SKM-1 (cell line): ENCODE results near the gene CCDC138.
"Not testable (repeated sequence)": the region's sequence is repeated elsewhere in the genome, so short reads cannot be mapped to it uniquely, and the experiment has no call there.

Experiments used
- DNase-seq: peaks from one replicate; lab custom pipeline; 2025; ENCODE audit not compliant: unreplicated experiment; lab: John Stamatoyannopoulos, UW

Gene CCDC138, protein sequence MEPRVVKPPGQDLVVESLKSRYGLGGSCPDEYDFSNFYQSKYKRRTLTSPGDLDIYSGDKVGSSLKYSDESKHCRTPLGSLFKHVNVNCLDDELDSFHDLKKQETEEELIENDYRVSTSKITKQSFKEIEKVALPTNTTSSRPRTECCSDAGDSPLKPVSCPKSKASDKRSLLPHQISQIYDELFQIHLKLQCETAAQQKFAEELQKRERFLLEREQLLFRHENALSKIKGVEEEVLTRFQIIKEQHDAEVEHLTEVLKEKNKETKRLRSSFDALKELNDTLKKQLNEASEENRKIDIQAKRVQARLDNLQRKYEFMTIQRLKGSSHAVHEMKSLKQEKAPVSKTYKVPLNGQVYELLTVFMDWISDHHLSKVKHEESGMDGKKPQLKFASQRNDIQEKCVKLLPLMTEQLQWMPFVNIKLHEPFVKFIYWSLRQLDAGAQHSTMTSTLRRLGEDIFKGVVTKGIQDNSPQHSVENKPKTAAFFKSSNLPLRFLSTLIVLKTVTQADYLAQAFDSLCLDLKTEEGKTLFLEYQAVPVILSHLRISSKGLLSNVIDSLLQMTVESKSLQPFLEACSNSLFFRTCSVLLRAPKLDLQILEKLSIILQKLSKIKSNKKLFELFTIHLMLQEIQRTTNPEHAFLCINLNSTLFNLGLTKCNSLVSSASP

DNA sequence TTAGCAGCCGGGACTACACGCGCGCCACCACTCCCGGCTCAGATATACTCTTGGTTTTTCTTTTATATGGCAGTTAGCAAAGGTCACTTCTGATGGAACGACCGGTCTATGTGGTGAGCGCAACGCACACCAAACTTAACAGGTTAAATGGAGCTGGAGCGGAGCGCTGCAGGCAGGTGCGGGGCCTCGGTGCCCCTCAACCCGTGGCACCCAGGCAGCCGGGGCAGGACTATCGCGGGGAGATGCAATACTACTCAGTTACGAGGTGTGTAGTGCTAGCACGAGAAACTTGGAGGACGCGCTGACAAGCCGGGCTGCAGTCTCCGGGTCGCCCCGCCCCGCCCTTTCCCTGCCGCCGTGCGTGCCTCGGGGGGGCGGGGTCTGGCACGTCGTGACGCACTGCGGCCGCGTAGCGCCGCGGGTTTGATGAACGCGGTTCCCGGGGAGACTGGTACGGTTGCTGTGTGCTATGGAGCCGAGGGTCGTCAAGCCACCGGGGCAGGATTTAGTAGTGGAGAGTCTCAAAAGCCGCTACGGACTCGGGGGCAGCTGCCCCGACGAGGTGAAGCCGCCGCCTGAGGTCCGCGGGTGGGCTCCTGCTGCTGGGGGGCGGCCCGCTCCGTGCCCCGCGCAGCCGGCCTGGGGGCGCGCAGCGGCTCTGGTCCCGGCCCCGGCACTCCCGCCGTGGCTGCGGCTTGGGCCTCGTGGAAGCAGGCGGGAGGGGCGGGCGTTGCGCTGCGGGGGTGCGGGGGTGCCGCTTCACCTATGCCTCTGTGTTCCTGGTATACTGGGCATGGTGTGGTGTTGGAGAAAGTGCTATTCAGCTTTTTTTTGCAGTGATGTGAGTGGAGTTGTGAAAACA, at the start of gene CCDC138:
TSS of gene CCDC138 (plus strand) at position 418 of the 862 bp plus-strand sequence. CDS start at position 470, 52 bp downstream.
- peak; percentile 84 for DNase-seq

DNA sequence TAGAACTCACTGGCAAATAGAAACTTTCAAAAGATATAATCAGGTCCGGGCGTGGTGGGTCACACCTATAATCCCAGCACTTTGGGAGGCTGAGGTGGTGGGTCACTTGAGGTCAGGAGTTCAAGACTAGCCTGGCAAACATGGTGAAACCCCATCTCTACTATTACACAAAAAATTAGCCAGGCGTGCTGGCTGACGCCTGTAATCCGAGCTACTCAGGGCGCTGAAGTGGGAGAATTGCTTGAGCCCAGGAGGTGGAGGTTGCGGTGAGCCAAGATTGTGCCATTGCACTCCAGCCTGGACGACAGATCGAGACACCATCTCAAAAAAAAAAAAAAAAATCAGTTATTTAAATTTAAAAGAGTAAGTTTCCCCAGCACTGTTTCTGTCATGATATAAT, 28.6 kb upstream of the CCDC138 start:
- DNase-seq = not testable (repeated sequence)

DNA sequence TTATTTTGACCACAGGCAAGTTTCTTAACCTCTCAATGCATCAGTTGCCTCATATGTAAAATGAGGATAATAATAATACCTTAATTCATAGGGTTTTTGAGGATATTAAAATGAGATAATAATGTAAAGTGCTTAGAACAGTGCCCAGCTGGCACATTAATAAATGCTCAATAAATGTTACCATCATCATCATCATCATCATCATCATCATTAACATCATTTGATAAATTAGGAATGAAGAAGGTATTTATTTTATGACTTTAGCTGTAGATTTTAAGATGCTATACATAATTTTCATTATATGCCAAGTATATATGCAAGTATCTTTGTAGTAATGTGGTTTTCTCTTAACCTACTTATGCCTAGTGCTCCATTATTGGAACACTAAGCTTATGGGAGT, 24.0 kb upstream of the CCDC138 start:
- DNase-seq = not testable (repeated sequence)

DNA sequence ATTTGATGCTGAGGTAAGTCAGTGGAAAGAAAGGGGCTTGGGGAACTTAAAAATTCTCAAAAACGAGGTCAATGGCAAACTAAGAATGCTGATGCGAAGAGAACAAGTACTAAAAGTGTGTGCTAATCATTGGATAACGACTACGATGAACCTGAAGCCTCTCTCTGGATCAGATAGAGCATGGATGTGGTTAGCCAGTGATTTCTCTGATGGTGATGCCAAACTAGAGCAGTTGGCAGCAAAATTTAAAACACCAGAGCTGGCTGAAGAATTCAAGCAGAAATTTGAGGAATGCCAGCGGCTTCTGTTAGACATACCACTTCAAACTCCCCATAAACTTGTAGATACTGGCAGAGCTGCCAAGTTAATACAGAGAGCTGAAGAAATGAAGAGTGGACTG, 19.9 kb upstream of the CCDC138 start:
- DNase-seq = not testable (repeated sequence)

DNA sequence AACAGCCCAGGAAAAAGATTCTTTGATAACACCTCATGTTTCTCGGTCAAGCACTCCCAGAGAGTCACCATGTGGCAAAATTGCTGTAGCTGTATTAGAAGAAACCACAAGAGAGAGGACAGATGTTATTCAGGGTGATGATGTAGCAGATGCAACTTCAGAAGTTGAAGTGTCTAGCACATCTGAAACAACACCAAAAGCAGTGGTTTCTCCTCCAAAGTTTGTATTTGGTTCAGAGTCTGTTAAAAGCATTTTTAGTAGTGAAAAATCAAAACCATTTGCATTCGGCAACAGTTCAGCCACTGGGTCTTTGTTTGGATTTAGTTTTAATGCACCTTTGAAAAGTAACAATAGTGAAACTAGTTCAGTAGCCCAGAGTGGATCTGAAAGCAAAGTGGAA, 18.7 kb upstream of the CCDC138 start:
- not testable (repeated sequence) for DNase-seq

DNA sequence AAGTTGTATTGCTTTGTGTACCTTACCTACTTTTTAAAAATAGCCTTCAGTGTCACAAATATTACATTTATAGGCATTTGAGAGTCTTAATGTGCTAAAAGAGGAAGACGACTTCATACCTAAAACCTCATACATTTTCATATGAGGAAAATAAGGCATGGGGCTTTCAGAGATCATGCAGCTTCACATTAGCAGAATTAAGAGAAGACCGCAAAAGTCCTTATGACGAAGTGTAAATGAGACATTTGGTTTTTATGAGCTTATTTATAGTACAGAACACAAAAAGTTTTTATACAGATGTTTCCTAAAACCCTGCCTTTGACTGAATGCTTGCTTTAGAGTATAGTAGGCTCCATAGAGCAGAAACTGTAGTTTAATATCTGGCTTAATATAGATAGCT, 10.1 kb upstream of the CCDC138 start:
- DNase-seq = no peak

DNA sequence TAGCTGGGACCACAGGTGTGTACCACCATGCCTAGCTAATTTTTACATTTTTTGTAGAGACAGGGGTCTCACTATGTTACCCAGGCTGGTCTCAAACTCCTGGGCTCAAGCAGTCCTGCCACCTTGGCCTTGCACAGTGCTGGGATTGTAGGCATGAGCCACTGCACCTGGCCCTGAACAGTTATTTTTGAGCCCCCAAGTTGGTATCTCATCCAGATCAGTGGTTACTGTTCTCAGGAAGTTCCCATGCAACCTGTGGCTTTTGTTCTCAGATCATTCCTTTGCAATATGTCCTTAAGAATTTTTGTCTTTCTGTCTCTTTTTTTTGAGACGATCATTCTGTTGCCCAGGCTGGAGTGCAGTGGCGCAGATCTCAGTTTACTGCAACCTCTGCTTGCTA, 7.7 kb upstream of the CCDC138 start:
- no peak for DNase-seq

DNA sequence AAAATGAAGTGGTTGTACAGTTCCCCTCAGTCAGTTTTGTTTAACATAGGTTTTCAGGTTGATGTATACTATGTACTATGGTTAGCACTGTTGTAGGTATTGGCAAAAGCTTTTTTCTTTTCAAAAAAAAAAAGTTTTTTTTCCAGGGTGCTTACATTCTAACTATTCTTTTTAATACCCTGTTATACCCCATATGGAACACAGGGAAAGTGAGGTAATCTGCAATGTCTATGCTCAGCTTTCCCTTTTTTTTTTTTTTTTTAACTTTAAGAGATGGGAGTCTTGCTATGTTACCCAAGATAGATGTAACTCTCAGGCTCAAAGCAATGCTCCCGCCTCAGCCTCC, 590 bp upstream of the CCDC138 start:
- DNase-seq = no peak

DNA sequence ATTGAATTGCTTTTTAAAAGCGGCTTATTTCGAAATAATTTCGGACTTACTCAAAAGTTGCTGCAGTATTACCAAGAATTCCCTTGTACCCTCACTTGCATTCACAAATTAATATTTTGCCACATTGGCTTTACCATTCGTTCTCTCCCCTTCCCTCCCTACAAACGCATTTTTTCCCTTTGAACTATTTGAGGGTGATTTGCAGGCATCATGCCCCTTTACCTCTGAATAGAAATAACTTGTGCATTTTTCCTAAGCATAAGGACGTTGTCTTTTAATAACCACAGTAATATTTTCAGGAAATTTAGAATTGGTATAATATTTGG, 608 bp downstream of the CCDC138 start:
- no peak for DNase-seq

DNA sequence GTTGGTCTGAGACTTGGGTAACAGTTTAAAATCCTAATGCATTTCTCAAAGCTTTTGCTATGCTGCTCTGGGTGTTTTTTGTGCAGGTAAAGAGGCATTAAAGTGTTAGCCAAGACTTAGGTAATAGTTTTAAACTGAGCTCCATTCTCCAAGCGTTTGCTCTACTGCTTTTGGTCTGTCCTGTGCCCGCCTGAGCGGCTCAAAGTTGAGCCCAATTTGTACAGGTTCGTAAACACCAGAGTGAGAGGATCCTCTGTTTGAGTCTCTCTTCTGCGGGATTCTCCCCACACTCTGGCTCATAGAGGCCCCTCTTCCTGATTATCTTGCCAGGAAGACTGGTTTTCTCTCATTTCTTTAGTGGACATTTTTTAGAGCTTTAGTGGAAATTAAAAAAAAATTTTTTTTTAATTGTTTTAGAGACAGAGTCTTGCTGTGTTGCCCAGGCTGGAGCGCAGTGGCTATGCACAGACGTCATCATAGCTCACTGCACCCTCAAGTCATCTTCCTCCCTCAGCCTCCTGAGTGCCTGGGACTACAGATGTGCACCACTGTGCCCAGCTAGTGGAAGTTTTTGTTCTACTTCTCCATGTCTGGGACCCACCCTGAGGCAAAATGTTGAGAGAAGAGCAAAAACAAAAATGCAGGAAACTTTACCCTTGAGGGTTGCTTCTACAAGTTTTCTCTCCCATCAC, 16.6 kb downstream of the CCDC138 start:
- DNase-seq = no peak

DNA sequence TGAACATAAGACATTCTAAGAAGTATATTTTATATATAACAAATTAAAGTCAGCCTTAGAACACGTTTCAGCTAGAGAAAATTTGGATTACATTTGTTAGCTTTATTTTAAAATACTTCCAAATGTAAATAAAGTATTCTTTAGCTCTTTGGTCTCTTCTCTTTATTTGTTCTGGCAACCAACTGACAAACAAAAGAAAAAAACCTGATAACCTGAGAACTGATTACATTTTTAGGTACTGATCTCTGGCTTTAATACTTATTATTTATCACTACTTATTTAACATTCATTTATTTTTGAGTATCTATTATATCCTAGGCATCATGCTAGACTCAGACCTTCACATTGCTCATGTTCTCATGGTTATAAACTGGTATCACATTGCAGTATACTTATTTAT, 18.5 kb downstream of the CCDC138 start:
- DNase-seq = no peak

DNA sequence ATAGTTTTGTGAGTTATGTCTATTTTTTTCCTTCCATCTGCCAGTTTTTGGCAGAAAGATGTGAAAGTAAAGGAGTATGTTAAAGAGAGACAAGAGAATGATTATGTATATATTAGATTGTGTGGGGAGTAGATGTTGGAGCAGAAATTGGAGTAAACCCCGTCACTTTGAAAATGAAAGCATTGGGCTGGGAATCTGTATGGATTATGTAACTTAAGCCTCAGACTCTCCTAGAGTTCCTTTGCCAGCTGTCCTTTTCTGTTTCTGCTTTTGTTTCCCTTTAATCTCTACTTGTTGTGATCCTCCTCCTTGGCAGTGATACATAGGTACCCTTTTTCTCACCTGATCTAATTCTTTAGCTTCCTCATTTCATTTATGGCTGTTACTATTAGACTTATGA, 19.2 kb downstream of the CCDC138 start:
- DNase-seq = no peak

DNA sequence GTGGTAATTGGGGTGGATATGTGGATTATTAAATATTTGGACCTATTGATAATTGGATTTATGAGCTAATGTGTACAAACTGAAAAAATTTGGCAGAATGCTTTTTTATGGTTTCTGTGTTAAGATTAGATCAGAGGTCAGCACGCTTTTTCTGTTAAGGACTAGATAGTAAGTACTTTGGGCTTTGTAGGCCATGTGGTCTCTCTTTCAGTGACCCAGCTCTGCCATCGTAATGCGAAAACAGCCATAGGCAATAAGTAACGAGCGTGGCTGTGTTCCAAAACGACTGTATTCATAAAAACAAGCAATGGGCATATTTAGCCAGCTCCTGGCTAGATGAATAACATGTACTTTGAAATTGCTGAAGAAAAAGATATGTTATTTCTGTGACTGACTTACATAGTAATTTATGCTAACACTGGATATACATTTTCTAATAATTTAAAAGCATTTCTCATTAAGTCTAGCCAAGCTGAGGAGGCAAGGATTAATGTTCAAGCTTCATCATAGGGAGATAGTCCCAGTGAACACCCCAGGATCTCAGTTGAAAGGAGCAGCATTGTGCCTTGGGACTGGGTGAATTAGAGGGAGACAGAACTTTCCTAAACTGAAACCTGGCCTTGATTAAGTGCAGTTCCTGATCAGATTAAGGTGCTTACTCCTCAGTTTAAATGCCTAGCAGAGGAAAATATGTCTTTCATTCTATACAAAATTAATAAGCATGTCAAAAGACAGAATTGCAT, 20.0 kb downstream of the CCDC138 start:
- no peak for DNase-seq

DNA sequence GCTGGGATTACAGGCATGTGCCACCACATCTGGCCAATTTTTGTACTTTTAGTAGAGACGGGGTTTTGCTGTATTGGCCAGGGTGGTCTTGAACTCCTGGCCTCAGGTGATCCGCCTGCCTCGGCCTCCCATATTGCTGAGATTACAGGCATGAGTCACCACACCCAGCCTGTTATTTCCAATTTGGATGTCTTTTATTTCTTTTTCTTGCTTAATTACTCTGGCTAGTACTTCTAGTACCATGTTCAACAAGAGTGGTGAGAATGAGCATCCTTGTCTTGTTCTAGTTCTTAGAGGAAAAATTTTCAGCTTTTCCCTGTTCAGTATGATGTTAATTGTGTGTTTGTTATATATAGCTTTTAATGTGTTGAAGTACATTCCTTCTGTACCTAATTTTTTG, 23.4 kb downstream of the CCDC138 start:
- DNase-seq = no peak

DNA sequence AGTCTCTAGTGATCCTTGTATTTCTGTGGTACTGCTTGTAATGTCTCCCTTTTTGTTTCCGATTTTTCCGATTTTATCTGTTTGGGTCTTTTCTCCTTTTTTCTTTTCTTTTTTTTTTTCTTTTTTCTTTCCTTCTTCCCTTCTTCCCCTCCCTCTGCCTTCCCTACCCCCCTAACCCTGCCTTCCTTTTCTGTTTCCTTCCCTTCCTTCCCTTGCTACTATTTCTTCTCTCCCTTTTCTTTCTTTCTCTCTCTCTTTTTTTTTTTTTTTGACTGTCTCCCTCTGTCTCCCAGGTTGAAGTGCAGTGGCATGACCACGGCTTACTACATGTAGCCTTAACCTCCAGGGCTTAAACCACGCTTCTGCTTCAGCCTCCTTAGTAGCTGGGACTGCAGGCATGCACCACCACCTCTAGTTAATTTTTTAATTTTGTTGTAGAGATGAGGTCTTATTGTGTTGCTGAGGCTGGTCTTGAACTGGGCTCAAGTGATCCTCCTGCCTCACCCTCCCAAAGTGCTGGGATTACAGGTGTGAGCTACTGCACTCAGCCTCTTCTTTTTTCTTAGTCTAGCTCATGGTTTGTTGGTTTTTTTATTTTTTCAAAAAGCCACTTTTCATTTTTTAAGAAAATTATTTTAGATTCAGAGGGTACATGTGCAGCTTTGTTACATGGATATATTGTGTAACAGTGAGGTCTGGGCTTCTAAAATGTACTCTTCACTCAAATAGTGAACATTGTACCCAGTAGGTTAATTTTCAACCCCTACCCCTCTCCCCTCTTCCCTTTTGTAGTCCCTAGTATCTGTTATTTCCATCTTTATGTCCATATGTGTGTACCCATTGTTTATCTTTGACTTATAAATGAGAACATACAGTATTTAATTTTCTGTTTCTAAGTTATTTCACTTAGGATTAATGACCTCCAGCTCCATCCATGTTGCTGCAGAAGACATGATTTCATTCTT, 24.7 kb downstream of the CCDC138 start:
- no peak for DNase-seq

DNA sequence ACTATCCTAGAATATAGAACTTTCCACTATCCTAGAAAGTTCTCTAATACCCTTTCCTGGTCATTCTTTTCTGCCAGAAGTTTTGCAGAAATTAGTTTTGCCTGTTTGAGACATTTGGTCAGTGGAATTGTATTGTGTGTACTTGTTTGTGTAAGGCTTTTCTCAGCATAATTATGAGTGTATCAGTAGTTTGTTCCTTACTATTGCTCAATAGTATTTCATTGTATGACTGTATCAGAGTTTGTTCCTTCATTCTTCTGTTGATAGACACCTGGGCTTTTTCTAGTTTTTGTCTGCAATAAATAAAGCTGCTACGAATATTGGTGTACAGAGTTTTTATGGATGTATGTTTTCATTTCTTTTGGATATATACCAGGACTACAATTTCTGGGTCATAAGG, 27.2 kb downstream of the CCDC138 start:
- DNase-seq = no peak

DNA sequence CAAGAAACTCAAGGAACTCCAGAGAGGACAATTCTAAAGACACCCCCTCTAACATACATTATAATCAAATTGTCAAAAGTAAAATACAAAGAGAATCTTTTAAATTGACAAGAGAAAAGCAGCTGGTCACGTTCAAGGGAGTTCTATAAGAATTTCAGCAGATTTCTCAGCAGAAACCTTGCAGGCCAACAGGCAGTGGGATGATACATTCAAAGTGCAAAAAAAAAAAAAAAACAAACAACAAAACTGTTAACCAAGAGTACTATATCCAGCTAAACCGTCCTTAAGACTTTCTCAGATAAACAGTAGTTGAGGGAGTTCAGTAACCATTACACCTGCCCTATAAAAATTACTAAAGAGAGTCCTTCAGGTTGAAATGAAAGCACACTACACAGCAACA, 33.9 kb downstream of the CCDC138 start:
- no peak for DNase-seq

DNA sequence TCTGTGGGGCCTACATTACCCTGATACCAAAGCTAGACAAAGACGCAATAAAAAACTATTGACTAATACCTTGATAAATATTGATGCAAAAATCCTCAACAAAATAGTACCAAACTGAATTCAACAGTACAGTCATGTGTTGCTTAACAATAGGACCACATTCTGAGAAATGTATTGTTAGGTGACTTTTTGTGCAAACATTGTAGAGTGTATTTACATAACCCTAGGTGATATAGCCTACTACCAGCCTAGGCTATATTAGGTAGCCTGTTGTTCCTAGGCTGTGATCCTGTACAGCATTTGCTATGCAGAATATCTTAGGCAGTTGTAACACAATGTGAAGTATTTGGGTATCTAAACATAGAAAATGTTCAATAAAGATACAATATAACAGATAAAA, 36.7 kb downstream of the CCDC138 start:
- no peak for DNase-seq

DNA sequence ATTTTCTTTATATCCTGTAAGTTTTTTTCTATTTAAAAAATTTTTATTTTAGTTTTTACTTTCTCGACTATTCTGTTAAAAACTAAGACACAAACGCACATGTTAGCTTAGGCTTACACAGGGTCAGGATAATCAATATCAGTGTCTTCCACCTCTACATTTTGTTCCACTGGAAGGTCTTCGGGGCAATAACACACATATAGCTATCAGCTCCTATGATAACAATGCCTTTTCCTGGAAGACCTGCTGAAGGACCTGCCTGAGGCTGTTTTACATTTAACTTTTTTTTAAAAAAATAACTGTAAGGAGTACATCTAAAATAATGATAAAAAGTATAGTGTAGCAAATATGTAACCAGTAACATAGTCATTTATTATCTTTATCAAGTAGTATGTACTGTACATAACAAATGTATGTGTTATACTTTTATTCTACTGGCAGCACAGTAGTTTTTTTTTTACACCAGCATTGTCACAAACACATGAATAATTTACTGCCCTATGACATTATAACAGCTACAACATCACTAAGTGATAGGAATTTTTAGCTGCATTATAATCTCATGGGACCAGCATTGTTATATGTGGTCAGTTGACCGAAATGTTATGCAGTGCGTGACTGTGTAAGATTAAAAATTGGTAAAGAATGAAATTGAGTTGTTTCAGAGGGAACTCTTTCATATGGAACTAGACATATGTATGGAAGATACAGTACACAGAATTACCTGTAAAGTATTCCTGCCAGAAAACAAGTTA, 37.9 kb downstream of the CCDC138 start:
- DNase-seq = no peak
